HG03575 (cell line): ENCODE measurements around the gene DOC2B.
"Not testable (repeated sequence)": the region's sequence is repeated elsewhere in the genome, so short reads cannot be mapped to it uniquely, and the experiment has no call there.

Experiments used
- ATAC-seq: cut with Tn5 transposase; IDR thresholded peaks from one replicate; pipeline ENCODE4 v1.9.1; 2021; ENCODE audit not compliant: unreplicated experiment, insufficient number of reproducible peaks, low FRiP score; ENCODE audit errors: extremely low read depth

DOC2B gene

GRCh38 chr17:172401-172800 is 9.0 kb downstream of the DOC2B start:
- no peak for ATAC-seq

- ATAC-seq: no peak
Measured at GRCh38 chr17:171871-172270, 9.6 kb downstream of the DOC2B start.

DNA sequence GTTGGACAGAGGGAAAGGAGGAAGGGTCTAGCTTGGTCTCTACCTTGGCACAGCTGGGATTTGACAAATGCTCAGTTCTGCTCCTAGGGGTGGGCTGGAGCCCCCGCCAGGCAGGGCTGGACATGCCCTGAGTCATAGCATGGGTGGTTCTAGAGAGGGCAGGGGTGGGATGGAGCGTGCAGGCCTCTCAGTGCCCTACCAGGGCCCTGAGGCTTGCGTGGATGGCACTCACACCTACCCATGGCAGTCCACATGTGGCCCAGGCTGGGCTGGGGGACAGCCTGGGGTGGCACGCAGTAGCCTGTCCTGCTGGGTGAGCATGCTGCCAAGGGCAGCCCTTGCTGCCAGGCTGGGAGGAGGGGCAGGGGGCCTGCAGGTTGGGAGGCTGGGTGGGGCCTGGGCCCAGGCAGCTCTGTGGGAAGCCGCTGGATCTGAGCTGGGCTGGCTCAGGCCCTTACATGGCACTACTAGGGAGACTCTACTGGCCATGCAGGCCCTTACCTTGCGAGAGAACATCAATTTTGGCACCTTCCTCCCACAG is 11.2 kb downstream of the DOC2B start:
- no peak for ATAC-seq

- not testable (repeated sequence) for ATAC-seq
Measured at GRCh38 chr17:168614-169013, 12.8 kb downstream of the DOC2B start.

DNA sequence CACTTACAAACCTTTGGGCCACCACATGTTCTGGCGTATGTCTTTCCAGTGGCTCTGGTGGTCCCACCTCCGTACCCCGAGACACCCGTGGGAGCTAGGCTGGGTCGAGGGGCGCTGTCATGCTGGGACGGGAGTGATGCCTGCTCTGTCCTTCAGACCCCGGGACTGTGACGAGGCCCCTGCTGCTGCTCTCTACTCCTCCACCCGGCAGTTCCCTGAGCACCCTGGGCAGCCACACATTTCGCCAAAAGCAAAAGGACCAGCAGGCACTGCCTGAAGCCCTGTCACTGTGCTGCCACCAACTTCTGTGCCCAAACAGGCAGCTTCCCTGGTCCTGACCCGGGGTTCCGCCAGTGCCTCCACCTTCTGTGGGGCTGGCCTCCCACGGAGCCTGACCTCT is 15.5 kb downstream of the DOC2B start:
- ATAC-seq: no peak

DNA sequence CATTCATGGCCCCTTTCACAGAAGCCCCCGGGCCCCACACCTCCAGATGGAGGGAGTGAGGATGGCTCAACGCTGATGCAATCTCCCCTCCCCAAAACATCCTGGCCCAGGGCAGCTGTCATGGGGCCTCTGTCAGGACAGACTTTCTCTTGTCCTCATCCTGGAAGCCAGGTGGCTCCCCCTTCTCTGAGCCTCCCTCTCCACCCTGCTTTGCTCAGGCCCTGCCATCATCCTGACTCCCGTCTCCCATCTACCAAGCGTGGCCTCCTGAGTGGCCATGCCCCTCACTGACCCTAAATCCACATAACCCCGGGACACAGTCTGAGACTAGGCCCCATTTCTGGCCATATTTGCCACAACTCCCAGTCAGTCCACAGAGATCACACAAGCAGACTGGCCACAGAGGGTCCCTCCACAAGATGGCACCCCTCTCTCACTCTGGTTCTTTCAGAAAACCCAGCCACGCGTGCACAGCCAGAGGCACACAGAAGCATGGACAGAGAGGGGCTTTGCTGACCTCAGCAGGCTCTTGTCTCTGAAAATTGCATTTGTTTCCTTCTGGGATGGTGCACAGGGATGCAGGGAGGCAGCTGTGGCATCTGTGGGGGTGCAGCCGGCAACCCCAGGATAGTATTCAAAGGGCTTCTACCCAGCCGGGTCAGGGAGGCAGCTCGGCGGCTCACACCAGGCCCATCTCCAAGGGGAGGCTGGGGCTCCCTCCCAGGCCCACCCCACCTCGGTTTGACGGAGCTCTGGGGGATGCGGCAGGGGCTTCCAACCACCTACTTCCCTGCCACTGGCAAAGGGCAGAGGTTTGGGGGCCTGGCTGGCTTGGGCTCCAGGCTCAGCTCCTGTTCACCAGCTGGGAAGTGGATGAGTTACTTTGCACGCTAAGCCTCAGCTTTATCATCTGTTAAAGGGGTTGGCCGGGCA is 16.9 kb downstream of the DOC2B start:
- ATAC-seq: no peak

- no peak for ATAC-seq
Measured at GRCh38 chr17:163514-164098, 17.8 kb downstream of the DOC2B start.

- no peak for ATAC-seq
Measured at GRCh38 chr17:162689-163088, 18.8 kb downstream of the DOC2B start.

- ATAC-seq: no peak
Measured at GRCh38 chr17:161481-161880, 20.0 kb downstream of the DOC2B start.

- no peak for ATAC-seq
Measured at GRCh38 chr17:160336-160735, 21.1 kb downstream of the DOC2B start.

GRCh38 chr17:159609-160008 is 21.8 kb downstream of the DOC2B start:
- ATAC-seq: no peak

DNA sequence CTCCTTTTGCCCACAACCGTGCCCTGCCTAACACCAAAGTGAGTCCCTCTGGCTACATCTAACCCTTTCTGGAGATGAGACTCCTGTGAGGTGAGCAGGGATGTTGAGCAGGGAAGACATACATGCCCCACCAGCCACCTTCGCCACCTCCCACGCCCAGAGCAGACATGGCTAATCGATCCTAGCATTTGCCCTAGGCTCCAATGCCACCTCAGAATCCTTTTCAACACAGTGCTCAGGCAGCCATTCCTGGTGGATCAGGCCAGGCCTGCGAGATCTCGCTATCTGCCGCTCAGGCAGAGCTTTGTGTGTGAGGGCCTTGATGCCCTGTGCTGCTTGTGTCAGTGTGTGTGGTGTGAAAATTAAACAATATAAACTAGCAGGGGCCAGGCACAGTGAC is 23.1 kb downstream of the DOC2B start:
- ATAC-seq: no peak

- ATAC-seq: no peak
Measured at GRCh38 chr17:157901-158300, 23.5 kb downstream of the DOC2B start.

- no peak for ATAC-seq
Measured at GRCh38 chr17:156946-157345, 24.5 kb downstream of the DOC2B start.

DNA sequence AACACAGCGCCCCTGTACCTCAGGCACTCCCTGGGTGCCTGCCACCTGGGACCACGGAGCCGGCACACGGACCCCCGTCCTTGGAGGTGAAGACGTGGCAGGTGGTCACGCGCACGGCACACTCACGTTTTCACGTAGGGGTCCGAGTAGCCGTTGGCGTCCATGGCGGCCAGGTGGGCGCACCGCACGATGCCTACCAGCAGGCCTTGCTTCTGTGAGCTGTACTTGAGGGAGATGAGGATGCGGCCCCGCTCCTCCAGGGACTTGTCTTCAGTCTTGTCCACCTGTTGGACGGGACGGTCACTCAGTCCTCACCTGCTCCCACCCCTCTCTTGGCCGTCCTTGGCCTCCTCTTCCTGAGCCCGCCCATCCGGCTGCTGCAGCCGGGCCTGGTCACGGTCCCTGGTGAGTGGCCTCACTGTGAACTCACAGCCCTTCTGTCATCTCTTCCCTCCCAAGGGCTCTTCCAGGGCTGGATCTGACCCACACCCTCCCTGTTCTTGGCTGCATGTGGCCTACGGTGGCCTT is 25.3 kb downstream of the DOC2B start:
- ATAC-seq: no peak

DNA sequence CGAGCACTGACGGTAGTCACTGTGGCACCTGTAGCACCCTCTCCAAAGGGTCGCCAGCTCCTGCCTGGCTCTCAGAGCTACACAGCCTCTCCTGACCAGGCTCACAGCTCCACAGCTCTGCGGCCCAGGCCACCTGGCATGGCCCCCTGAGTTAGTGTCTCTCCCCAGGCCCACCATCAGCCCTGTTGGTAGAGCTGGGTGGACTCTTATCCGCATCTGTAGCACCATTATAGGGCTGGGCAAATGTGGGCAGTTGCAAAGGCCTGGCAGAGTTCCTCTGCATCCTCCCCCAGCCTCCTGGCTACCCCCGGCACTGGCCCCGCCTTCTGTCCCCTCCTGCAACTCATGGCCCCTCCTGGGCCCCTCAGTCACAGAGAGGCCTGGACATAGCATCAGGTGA is 25.9 kb downstream of the DOC2B start:
- no peak for ATAC-seq

DNA sequence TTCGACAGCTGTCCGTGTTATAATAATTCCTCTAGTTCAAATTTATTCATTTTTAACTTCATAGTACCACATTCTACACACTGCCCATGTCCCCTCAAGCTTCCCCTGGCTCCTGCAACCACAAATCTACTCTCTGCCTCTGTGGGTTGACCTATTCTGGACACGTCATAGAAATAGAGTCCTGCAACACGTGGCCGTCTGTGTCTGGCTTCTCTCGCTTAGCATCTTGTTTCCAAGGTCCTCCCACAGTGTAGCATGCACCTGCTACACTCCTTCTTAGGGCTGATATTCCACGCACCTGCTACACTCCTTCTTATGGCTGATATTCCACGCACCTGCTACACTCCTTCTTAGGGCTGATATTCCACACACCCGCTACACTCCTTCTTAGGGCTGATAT is 27.6 kb downstream of the DOC2B start:
- no peak for ATAC-seq

DNA sequence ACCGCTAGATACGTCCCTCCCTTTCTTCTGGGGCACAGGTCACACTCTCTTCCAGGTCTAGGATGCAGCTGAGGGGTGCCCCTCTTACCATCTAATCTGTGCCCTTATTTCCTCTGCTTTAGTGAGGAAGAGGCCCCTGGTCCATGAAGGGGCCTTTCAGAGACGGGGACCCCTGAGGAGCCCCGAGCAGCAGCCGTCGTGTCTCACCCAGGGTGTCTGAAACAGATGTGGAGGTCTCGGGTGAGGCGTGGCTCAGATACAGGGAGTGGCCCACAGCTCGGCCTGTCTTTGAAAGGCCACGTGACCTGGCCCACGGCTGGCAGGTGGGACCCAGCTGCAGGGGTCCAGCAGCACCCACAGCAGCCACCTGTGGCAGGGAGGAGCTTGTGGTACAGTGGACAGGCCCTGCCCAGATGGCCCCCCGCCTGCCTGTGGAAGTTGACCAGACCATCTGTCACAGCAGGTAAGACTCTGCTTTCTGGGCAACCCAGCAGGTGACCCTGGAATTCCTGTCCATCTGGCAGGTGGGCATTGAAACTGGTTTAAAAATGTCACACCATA is 28.5 kb downstream of the DOC2B start:
- no peak for ATAC-seq

DNA sequence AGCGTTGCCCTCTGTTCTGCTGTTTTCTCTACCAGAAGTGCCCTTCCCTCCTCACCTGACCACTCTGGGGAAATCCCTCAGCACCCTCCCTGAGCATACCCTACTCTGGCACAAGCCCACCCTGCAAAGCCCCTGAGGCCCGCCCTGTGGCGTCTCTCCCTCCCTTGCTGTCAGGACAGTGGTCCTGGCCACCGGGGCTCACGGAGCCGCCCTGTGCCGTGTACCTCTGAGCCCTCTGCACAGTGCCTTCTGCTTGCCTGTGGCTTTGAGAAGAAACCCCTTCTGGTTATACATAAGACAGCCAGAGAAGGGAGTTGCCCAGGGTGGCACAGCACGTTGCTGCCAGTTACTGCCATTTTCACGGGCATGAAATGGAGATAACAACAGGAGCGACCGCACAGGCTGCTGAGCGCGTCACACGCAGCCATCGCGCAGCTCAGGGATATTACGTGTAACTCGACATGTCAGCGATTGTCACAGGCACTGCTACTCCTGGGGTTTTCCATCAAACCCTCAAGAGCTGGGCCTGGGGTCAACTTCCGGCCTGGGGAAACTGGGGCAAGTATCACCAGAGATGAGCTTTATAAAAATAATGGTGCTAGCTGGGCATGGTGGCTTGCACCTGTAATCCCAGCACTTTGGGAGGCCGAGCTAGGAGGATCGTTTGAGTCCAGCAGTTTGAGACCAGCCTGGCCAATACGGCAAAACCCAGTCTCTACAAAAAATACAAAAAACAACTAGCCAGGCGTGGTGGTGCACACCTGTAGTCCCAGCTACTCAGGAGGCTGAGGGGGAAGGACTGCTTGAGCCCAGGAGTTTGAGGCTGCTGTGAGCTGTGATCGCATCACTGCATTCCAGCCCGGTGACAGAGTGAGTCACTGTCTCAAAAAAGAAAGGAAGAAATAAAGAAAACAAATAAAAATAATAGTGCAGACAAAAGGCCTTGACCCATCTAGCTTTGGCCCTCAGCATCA is 29.3 kb downstream of the DOC2B start:
- no peak for ATAC-seq
